NCI-H226 (cell line): Measurements from ENCODE around the gene TMEM115.

ENCODE experiments used
- DNase-seq: peaks from one replicate; pipeline ENCODE4 v3.0.0-alpha.2; 2015

The TMEM115 gene

DNA sequence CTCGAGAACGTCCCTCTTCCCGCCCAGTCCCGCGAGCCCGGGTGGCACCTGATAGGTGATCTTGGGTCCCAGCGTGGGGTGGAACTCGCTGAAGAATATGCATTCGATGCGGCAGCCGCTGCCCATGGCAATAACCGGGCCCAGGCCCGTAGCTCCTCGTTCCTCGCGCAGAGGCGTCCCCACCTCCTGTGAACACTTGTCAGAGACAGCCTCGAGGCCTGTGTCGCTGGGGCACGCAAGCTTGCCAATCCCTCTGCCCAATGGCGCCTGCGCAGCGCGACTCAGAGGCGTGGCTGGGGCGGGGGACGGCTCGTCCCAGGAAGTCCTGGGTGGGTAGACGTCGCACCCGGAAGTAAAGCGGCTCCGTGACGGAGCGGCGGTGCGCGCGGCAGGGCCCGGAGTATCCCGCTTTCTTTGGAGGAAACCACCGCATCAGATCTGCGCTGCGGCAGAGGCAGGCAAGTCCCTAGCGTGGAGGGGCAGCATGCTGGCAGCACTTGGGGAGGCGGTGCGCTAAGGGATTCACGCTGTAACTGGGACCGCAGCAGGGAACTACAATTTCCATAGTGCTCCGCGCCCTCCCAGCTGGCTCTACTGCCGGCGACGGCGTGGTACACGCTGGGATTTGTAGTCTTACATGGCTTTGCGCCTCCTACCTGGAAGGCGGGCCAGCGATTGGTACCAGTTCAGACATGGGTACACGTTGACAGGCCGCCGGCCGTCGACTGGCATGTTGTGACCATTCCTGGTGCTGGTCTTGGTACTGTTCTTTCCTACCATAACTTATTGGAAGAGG, 8.6 kb downstream of the TMEM115 start, which contains the start of the genes CYB561D2 and NPRL2:
Gene CYB561D2, plus strand, starts transcription at position 336 of the 796 bp plus-strand sequence. CDS start 572 bp downstream, outside the sequence.
Gene NPRL2, minus strand, starts transcription at position 249 of the 796 bp plus-strand sequence. Its CDS starts 123 bp downstream, at position 126.
- peak; percentile 74 for DNase-seq

DNA sequence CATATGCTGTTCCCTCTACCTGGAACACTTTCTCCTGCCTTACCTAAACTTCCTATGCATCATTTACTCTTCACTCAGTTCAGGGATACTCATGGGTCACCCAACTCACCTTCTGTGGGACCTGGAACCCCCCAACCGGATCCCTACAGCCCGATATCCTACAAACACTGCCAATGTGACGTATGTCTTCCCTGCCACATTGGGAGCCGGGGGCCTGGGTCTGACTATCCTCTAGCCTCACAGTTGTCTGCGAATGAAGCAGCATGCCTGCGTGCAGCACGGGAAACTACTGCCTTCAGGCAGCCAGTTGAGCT, 9.2 kb downstream of the TMEM115 start:
- no peak for DNase-seq

DNA sequence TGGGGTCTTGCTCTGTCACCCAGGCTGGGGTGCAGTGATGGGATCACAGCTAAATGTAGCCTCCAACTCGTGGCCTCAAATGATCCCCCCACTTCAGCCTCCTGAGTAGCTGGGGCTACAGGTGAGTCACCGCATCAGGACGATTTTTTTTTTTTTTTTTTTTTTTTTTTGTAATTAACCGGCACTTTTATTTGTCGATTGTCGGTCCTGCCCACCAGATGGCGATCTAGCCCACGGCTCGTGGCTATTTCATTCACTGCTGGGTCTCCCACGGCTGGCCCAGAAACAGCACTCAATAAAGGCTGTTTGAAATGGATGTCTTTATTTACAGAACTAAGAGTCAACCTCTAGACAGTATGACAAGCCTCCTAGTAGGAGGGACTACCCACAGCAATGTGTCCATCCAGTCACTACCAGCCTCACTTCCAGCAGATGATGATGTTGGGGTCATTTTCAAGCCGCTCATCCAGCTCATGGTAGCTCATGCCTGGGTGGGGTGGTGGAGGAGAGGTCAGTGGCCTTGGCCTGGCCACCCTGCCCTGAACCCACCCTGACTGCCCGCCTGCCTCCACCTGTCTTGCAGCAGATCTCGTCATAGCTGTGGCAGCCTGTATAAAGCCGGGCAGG, 12.0 kb downstream of the TMEM115 start:
- DNase-seq = no peak

- DNase-seq = no peak
Measured at GRCh38 chr3:50345586-50346234, 13.6 kb downstream of the TMEM115 start, which contains the start of gene ZMYND10. ZMYND10 (minus strand) TSS chr3:50345732; CDS start chr3:50345579, 153 bp downstream.

DNA sequence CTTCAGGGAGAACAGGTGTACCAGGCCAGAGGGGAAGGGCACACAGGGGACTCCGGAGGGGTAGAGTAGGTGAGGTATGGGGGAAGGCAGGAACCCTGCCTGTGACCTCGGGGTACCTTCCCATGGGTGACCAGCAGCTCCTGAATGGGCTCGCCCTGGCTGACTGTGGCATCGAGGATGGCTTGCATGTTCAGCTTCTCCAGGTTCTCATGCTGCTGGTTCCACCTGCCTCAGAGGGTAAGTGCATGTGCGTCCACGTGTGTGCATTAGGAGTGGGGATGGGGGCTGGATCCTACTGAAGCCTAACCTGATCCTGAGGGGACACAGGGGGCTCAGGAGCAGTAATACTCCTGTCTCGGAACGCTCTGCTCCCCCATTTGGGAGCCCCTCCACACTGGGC, 14.3 kb downstream of the TMEM115 start:
- DNase-seq = no peak

- DNase-seq = no peak
Measured at GRCh38 chr3:50342813-50343633, 16.3 kb downstream of the TMEM115 start.

GRCh38 chr3:50341996-50342650, 17.2 kb downstream of the TMEM115 start:
- DNase-seq = no peak

GRCh38 chr3:50341537-50341936, 17.8 kb downstream of the TMEM115 start:
- DNase-seq = no peak

DNA sequence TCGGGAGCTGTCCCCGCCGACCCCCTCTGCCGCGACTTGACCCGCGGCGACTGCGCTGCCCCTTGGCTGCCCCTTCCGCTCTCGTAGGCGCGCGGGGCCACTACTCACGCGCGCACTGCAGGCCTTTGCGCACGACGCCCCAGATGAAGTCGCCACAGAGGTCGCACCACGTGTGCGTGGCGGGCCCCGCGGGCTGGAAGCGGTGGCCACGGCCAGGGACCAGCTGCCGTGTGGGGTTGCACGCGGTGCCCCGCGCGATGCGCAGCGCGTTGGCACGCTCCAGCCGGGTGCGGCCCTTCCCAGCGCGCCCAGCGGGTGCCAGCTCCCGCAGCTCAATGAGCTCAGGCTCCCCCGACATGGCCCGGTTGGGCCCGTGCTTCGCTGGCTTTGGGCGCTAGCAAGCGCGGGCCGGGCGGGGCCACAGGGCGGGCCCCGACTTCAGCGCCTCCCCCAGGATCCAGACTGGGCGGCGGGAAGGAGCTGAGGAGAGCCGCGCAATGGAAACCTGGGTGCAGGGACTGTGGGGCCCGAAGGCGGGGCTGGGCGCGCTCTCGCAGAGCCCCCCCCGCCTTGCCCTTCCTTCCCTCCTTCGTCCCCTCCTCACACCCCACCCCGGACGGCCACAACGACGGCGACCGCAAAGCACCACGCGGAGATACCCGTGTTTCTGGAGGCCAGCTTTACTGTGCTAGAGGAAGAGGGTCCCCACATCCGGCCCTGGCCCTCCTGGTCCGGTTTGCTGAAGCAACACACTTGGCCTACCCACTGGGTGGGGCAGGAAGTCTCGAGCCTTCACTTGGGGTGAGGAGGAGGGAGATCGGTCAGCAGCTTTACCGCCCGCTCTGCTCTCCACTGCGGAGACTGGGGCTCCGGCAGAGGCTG, 18.6 kb downstream of the TMEM115 start, which contains the start of gene RASSF1:
Gene RASSF1, minus strand, starts transcription at position 389 of the 882 bp plus-strand sequence. Its CDS starts 31 bp downstream, at position 358.
- DNase-seq = no peak

- no peak for DNase-seq
Measured at GRCh38 chr3:50340147-50340447, 19.2 kb downstream of the TMEM115 start.

GRCh38 chr3:50339485-50340146, 19.7 kb downstream of the TMEM115 start:
- no peak for DNase-seq

GRCh38 chr3:50338965-50339364, 20.4 kb downstream of the TMEM115 start:
- no peak for DNase-seq

DNA sequence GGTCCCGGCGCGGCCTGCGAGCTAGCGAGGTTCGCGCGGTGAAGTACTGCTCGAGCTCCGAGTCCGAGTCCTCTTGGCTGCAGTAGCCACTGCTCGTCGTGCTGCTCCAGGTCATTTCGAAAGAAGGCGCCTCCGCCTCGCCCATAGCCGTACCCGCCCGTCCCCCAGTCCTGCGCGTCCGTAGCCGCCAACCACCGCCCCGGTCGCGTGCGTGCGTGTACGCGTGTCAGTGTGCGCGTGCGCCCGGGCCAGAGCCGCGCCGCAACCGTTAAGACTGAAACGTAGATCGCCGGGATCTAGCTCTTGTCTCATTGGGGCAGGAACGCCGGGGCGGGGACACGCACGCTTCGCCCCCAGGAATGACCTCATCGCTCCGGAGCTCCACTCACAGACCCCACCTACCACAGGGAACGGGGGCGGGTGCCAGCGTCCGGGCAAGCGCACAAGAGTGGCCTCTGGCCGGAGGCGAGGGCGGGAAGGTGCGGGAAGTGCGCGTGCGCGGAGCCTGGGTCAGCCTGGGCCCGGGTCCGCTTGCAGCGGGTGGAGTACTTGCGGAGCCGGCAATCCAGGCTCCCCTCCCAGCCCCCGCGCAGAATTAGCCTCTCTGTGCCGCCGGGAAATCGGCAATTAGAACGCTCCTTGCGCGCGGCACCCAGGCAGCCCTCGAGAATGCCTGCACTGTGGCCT, 22.0 kb downstream of the TMEM115 start:
- DNase-seq = peak; percentile 87

- no peak for DNase-seq
Measured at GRCh38 chr3:50336452-50337174, 22.7 kb downstream of the TMEM115 start.

GRCh38 chr3:50334339-50335075, 24.8 kb downstream of the TMEM115 start:
- DNase-seq = no peak

- DNase-seq = no peak
Measured at GRCh38 chr3:50333744-50334328, 25.5 kb downstream of the TMEM115 start.

- no peak for DNase-seq
Measured at GRCh38 chr3:50331364-50331907, 27.9 kb downstream of the TMEM115 start.

GRCh38 chr3:50330330-50330729, 29.0 kb downstream of the TMEM115 start:
- no peak for DNase-seq
